B cell (primary cell): ENCODE results near the gene ADAMTS17.

ENCODE experiments used
- EZH2 ChIP-seq: IDR thresholded peaks from 2 replicates; pipeline ENCODE4 v1.6.1; 2012; ENCODE audit warnings: borderline replicate concordance, low read depth, mild to moderate bottlenecking, moderate library complexity, low read length; ENCODE audit not compliant: insufficient read depth, poor library complexity, severe bottlenecking
- TF ChIP-seq, protein P1 (sequence below): fragments of 200-600 bp; IDR thresholded peaks from one replicate; pipeline ENCODE4 v1.8.0; 2022; ENCODE audit warnings: antibody characterized with exemption, mild to moderate bottlenecking

DNA sequence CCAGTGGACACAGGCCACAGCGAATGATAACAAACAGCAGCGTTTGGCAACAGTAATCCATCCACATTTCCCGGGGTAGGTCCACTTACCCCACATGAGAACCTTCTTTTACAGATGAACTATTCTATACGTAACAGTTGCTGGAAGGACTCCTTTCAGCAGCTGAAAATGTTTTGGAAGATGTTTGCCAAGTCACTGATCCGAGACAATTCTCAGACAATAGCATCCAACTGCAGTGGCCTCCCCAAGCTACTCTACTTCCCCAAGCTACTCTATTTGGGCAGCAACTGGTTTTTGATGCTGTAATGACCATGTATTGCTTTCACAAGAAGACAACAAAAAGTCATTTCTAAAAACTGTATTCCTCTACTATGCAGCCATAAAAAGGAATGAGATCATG is 87.5 kb downstream of the ADAMTS17 start:
- TF ChIP-seq, protein P1, sequence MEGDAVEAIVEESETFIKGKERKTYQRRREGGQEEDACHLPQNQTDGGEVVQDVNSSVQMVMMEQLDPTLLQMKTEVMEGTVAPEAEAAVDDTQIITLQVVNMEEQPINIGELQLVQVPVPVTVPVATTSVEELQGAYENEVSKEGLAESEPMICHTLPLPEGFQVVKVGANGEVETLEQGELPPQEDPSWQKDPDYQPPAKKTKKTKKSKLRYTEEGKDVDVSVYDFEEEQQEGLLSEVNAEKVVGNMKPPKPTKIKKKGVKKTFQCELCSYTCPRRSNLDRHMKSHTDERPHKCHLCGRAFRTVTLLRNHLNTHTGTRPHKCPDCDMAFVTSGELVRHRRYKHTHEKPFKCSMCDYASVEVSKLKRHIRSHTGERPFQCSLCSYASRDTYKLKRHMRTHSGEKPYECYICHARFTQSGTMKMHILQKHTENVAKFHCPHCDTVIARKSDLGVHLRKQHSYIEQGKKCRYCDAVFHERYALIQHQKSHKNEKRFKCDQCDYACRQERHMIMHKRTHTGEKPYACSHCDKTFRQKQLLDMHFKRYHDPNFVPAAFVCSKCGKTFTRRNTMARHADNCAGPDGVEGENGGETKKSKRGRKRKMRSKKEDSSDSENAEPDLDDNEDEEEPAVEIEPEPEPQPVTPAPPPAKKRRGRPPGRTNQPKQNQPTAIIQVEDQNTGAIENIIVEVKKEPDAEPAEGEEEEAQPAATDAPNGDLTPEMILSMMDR = no peak
- no peak for TF ChIP-seq EZH2
